Panc1 (cell line): ENCODE measurements around the gene SLC25A31. TPM values are rescaled to one million over a fixed set of nuclear protein-coding genes. Genes with fewer than 3 reads are reported as not detected.

Experiments used
- ATAC-seq: fragments of 200-7000 bp; cut with Tn5 transposase; 2 replicates; pipeline ENCODE4 v1.9.1; 2020; ENCODE audit warnings: mild to moderate bottlenecking, moderate library complexity
- BruUV-seq: library from RNA; stranded (reverse); fragments of 400-500 nt; replicated peaks from 2 replicates; lab custom pipeline; 2021; lab: Mats Ljungman, UMichigan
- CTCF ChIA-PET: fragments of 300-600 bp; sonication (Branson Sonifier 250); formaldehyde crosslinking; loops from one replicate; lab custom pipeline; 2022; ENCODE audit warnings: antibody characterized with exemption; lab: Charles Lee
- POLR2A ChIA-PET: fragments of 300-600 bp; sonication (Branson Sonifier 250); formaldehyde crosslinking; loops from one replicate; lab custom pipeline; 2022; ENCODE audit warnings: antibody characterized with exemption; lab: Charles Lee
- DNase-seq: peaks from one replicate; pipeline ENCODE4 v3.0.0-alpha.2; 2010; ENCODE audit warnings: low read depth, low spot score
- H3K27ac ChIP-seq: 2 replicates; pipeline ENCODE4 v1.5.1; 2011; ENCODE audit warnings: mild to moderate bottlenecking, low read length, inconsistent platforms
- H3K27me3 ChIP-seq: fragments of 200-500 bp; sonication (Bioruptor generic); 2 replicates; pipeline ENCODE4 v1.6.0; 2014; ENCODE audit warnings: low read length, inconsistent platforms; ENCODE audit not compliant: control insufficient read depth, insufficient read depth
- H3K36me3 ChIP-seq: fragments of 200-500 bp; sonication (Bioruptor generic); 2 replicates; pipeline ENCODE4 v1.5.1; 2014; ENCODE audit warnings: inconsistent platforms, mild to moderate bottlenecking, low read length, moderate library complexity; ENCODE audit not compliant: control insufficient read depth, insufficient read depth
- H3K4me1 ChIP-seq: 2 replicates; pipeline ENCODE4 v1.5.1; 2011; ENCODE audit warnings: inconsistent platforms, mild to moderate bottlenecking, low read length, moderate library complexity; ENCODE audit not compliant: control insufficient read depth, insufficient read depth
- H3K4me3 ChIP-seq, 2 experiments: 2 replicates each; pipeline ENCODE4 v1.5.1; 2011 to 2012; ENCODE audit warnings: low read depth in 2 of 2, low read length in 2 of 2, mild to moderate bottlenecking in 2 of 2, inconsistent platforms in 1 of 2, moderate library complexity in 1 of 2
- H3K9me3 ChIP-seq: fragments of 200-500 bp; sonication (Bioruptor generic); 2 replicates; pipeline ENCODE4 v1.5.1; 2014; ENCODE audit warnings: low read depth, mild to moderate bottlenecking, inconsistent platforms, low read length, moderate library complexity; ENCODE audit not compliant: control insufficient read depth, insufficient read depth
- CTCF ChIP-seq: fragments of 450-650 bp; IDR thresholded peaks from 2 replicates; pipeline ENCODE4 v1.5.1; 2017; ENCODE audit warnings: mild to moderate bottlenecking
- POLR2AphosphoS5 ChIP-seq: IDR thresholded peaks from 2 replicates; pipeline ENCODE4 v1.6.1; 2012; ENCODE audit warnings: mild to moderate bottlenecking, low read depth, low read length, moderate library complexity
- REST ChIP-seq, 2 experiments: IDR thresholded peaks; 2 replicates each; pipeline ENCODE4 v1.6.1; 2011 to 2012; ENCODE audit warnings: low read depth in 2 of 2, control low read depth in 1 of 2, low read length in 1 of 2, mild to moderate bottlenecking in 1 of 2, moderate library complexity in 1 of 2; ENCODE audit not compliant: insufficient read depth in 1 of 2
- SIN3A ChIP-seq: IDR thresholded peaks from 2 replicates; pipeline ENCODE4 v1.6.1; 2012; ENCODE audit warnings: low read depth, mild to moderate bottlenecking, low read length, moderate library complexity, borderline replicate concordance; ENCODE audit not compliant: insufficient read depth
- TCF7L2 ChIP-seq: IDR thresholded peaks from 2 replicates; pipeline ENCODE4 v1.6.1; 2011; ENCODE audit warnings: mild to moderate bottlenecking, low read depth, low read length, inconsistent platforms
- in situ Hi-C: cut with HindIII; loops from 2 replicates; pipeline ENCODE4 v1.10.0; 2016; ENCODE audit warnings: low sequenced_read_pairs, low pct_unique_long_range_greater_than_20kb
- intact Hi-C: fragments of 100-400 bp; cut with micrococcal nuclease; formaldehyde crosslinking; loops from one replicate; pipeline ENCODE4 v1.10.0; 2022; ENCODE audit not compliant: unreplicated experiment
- total RNA-seq: library from RNA; stranded (reverse); gene quantifications from one replicate; pipeline ENCODE4 v1.2.1, GENCODE V29; 2021; ENCODE audit not compliant: unreplicated experiment

Gene SLC25A31
- total RNA-seq, 1 experiment from 2014 or later: not detected

GRCh38 chr4:127809173-127809800 lies 79.1 kb downstream of the SLC25A31 start:
- DNase-seq: no peak
- in situ Hi-C loops: no loop called here
- CTCF ChIA-PET: no interaction called here
- no peak overlapping the region for H3K27ac ChIP-seq
- no peaks in the 10 kb centered on the region; the same call in 1 of the 2 replicates for H3K36me3 ChIP-seq
- H3K4me3 ChIP-seq: no peak overlapping the region
- BruUV-seq: no TSS peak
- POLR2A ChIA-PET: no interaction called here
- intact Hi-C loops: no loop called here
- TF ChIP-seq TCF7L2 (no peak), POLR2AphosphoS5 (no peak), CTCF (no peak), REST (IDR thresholded peaks at IDR 0.05; ENCODE audit: insufficient read depth in 1 of 2, low read depth in 2 of 2, low read length in 1 of 2) (no peak), SIN3A (no peak)
- no peak for ATAC-seq
- no peaks in the 10 kb centered on the region for H3K4me1 ChIP-seq
- H3K9me3 ChIP-seq: no peaks in the 10 kb centered on the region
- no peaks in the 10 kb centered on the region for H3K27me3 ChIP-seq

- no TSS peak for BruUV-seq
- Histone ChIP-seq H3K9me3 (no peaks in the 10 kb centered on the region), H3K27me3 (no peaks in the 10 kb centered on the region), H3K36me3 (no peaks in the 10 kb centered on the region; the same call in 1 of the 2 replicates), H3K4me1 (no peaks in the 10 kb centered on the region), H3K4me3 (no peak overlapping the region), H3K27ac (no peak overlapping the region)
- in situ Hi-C loops: no loop called here
- CTCF ChIA-PET: interaction anchor here (0.6 kb wide), 1 partner anchor 272 kb away, joined by 12 read pairs; no protein-coding TSS in a partner anchor
- TF ChIP-seq CTCF: no peak
- TF ChIP-seq POLR2AphosphoS5: no peak
- no peak for TF ChIP-seq TCF7L2
- TF ChIP-seq SIN3A: no peak
- TF ChIP-seq REST (IDR thresholded peaks at IDR 0.05; ENCODE audit: insufficient read depth in 1 of 2, low read depth in 2 of 2, low read length in 1 of 2): no peak
- intact Hi-C loops: no loop called here
- DNase-seq (no peak), ATAC-seq (no peak)
- POLR2A ChIA-PET: interaction anchor here (0.7 kb wide), 1 partner anchor 93 kb away, joined by 7 read pairs; no protein-coding TSS in a partner anchor
These were observed 80.4 kb downstream of the SLC25A31 start for GRCh38 chr4:127810551-127810950.
